GM18517 (cell line): ENCODE results near the gene RANBP1.

Source experiments
- ATAC-seq: cut with Tn5 transposase; IDR thresholded peaks from one replicate; pipeline ENCODE4 v1.9.1; 2021; ENCODE audit warnings: mild to moderate bottlenecking, moderate library complexity; ENCODE audit not compliant: unreplicated experiment

The RANBP1 gene

DNA sequence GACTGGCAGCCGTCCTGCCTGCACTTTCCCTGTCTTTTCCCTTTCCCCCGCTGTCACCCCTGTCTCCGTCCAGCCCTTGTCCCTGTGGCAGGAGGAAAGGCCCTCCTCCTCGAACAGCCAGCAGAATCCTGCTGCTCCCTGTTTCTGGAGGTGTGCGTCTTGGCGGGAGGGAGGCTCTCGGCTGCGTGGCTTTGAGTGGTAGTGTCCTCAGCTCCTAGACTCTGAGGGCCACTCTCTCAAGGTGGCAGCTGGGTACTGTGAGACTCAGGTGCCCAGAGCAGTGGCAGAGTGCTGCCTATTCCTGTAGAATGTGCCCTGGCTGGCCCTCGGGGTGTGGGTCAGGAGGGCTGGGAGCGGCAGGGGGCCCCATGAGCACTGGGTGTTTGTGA, 9.1 kb upstream of the RANBP1 start:
- no peak for ATAC-seq

DNA sequence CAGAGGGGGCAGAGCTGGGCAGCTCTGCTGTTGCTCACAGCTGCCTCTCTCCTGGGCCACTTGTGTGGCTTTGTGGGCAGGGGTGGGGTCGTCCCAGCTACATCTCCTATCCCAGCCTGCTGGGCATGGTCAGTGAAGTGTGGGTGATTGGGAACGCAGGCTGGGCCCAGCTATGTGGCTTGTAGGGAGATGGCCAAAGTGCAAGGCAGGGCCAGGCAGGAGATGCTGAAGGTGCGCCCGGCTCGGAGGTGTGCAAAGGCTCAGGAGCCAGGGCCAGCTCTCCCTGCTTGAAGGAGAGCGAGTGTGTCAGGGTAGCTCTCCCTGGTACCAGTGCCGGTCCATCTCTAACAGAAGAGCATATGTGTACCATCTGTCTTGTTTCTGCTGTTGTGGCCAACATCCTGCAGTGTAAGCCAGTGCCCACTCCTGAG, 8.4 kb upstream of the RANBP1 start:
- ATAC-seq, result no peak

DNA sequence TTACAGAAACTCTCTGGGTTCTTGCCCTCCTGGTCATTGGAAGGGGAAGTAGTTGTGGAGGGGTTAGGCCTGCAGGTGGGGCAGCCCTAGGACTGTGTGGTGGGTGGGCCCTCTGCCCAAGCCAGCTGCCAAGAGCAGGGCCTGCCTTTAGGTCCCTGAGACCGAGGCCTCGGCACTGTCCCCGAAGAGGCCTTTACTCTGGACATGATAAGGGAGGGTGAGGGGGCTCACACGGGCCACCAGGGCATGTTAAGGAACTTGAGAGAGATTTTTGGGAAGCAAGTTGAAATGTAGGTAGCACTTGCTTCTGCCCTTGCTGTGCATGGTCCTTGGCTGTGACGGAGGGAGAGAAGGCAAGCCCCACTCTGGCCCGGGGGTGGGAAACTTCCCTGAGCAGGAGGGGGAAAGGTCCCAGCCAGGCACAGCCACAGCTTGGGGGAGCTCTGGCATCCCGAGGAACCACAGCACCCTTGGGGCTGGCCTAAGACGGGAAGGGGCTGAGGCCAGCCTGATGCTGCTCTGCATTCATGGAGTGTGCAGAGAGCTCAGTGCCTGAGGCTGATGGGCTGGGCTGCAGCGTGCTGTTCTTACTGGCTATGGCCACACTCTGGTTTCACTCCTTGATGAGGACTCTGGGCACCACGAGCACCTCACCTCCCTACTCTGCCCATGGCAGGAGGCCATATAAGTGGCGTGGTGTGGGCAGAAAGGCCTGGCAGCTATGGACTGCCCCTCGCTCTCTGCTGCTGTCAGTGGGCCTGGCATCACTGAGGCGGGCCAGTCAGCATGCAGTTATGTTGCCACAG, 7.8 kb upstream of the RANBP1 start:
- ATAC-seq, result no peak

DNA sequence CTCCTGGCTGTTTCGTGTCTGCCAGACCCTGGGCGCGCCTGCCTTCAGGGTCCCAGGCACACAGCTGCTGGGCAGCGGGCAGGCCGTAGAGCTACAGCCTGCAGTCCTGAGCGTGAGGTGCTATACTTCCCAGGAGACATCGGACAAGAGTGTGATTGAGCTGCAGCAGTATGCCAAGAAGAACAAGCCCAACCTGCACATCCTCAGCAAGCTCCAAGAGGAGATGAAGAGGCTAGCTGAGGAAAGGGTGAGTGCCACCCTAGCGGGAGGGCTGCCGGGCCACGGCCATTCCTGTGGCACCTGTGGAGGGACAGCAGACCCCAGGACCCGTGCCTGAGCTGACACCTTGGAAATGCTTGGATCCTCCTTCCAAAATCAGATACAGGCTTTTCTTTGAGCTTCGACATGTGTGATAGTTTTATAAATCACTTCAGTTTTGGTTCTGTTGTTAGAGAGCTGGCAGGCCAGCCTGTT, 7.1 kb upstream of the RANBP1 start:
- no peak for ATAC-seq

DNA sequence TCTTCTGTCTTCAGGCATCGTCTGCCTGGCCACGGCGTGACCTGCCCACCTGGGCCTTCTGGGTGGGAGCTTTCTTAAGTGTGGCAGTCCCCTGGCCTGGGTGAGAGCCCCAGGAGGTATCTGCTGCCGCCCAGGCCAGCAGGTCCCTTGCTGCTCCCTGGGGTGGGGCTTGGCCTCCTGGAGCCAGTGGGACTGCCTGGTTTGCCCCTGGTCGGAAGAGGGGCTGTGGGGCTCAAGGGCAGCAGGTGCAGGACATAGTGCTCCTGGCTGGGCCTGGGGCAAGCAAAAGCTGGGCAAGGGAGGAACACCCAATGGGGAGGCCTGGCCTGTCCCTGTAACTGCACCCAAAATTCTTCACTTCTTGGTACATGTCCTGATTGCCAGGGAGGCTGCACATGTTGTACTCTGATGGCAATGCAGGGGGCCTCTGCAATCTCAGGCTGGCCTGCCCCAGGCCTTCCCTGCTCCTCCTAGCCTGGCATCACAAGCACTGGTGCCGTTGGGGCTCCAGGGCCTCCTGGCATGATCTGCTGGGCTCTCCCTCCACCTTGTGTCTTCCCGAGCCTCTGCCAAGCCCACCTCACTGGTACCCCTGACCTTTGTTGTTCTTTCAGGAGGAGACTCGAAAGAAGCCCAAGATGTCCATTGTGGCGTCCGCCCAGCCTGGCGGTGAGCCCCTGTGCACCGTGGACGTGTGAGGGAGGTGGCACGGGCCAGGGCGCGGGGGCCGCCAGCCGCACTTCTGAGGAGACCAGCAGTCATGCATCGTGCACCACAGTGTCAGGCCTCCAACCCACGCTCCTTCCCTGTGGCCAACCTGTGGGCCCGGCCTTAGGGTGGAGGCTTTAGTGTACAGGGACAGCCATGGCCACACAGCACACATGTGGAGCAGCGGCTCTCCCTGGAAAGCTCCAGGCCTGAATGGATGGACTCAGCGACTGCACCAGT, 6.2 kb upstream of the RANBP1 start:
- ATAC-seq, result no peak

DNA sequence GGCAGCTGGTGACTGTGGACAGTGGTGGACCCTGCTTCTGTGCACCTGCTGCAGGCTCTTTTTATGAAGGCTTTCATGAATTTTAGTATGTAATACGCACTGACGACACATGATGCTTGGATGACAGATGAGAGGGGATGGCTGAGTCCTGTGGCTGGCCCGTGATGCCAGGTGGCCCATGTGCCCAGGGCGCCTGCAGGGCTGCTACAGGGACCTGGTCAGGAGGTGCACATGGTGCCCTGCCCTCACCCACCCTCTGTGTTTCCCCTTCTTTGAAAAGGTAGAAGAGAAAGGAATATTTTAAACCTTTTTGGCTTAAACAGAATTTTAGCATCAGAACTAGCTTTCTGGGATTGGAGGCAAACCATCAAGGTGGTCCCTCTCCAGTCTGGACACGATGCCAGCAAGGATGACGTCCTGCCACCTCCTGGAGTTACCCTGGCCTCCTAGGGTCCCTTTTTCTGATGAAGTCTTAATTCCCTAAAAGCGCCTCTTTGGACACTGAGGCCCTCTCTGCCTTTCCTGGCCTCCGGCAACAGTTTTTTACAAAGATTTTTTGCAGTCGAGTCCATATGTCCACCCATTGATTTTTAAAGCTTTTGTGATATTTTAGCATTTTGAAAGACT, 5.4 kb upstream of the RANBP1 start:
- ATAC-seq, result no peak

DNA sequence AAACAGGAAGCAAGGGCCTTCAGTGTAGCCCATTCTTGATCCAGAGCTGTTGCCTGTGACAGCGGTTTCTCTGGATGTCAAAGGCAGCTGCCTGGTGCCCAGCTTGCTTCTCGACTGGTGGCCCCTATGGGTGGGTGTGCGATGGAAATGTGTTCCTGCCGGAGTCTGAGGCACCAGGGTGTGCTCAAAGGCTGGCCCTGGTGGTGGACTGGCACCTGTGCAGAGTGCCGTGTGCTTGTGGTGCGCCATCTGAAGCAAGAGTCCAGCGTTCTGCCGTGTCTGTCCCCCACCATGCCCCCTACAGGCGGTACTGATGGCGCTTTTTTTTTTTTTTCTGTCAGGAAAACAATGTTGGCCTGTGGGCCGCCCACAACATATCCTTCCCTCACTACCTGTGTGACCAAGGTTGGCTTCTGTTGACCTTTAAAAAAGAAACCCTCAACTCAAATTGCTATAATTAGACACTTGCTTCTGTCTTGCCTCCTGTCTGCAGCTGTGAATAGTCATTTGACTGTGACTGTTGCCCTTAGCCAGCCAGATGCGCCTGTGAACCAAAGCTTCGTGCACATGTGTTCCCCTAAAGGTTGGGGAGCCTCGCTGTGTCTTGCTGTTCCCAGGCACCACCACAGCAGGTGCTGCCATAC, 4.7 kb upstream of the RANBP1 start:
- ATAC-seq, result no peak

DNA sequence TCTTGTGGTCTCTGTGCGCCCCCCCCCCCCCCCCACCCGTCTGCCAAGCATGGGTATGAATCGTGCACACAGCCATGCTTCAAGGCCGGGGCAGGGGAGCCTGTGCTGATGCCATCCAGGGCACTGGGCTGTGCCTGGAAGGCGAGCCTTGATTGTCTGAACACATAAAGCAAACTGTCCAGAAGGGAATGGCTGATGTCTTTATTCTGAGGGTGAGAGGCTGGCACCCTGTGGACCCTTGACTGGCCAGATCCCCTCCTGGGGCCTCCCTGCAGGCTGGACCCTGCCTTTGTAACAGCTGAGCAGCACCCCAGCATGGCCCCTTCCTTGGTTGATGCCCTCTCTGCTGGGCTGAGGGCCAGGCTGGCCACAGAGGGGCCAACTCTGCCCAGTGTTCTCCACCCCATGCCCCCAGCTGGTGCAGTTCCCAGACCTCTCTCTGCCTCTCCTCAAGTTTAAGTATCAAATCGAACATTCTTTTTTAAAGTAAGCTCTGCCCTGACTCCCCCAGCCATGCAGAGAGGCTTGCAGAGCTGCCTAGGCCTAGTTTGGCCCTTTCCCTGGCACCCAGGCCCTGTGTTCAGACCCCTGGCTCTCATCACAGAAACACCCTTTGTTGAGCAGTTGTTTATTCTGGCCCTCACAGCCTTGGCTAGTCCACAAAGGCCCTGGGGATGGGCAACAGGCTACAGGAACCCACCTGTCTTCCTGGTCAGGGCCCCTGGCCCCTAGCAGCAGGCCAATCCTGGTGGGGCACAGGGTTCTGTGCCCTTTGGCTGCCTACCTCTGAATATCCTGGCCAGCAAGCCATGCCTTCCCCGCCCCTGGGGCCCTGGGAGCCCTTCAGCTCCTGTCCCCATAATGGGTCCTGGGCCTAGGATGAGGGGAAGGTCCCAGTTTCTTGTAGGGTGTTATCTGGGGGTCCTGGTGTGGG, 3.9 kb upstream of the RANBP1 start:
- ATAC-seq, result no peak

DNA sequence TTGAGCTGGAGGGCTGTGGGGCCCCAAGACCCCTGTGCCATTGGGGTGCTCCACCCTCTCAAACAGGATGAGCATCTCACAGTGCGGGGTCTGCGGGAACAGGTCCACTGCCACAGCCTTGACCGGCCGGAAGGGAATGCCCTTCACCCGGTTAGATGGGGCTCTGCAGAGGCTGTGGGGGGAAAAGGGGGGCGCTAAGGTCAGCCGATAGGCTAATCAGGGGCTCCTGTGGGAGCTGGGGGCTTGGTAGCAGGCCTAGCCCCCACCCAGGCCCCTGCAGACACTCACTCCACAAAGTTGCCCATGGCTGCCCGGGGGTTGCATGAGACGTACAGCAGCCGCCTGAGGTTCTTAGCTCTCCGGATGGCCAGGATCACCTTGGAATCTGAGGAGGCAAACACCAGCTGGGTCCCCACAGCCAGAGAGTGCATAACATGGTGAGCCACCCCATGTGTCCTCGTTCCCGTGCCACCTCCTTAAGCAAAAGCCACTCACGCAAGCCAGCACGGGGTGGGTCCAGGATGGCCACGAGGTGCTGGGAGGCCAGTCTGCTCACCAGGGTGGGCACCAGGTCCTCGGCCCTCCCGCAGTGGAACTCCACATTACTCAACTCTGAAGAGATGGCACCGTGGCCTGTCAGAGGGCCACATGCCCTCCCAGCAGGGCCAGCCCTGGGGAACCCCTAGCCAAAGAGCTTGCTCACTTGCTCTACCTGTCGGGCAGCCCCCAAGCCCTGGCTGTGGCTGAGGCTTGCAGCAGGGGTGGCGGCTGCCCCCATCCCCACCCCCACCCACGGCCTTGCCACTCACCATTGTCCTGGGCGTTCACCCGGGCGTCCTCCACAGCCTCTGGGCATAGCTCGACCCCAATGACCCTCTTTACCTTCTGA, 3.0 kb upstream of the RANBP1 start:
- no peak for ATAC-seq

DNA sequence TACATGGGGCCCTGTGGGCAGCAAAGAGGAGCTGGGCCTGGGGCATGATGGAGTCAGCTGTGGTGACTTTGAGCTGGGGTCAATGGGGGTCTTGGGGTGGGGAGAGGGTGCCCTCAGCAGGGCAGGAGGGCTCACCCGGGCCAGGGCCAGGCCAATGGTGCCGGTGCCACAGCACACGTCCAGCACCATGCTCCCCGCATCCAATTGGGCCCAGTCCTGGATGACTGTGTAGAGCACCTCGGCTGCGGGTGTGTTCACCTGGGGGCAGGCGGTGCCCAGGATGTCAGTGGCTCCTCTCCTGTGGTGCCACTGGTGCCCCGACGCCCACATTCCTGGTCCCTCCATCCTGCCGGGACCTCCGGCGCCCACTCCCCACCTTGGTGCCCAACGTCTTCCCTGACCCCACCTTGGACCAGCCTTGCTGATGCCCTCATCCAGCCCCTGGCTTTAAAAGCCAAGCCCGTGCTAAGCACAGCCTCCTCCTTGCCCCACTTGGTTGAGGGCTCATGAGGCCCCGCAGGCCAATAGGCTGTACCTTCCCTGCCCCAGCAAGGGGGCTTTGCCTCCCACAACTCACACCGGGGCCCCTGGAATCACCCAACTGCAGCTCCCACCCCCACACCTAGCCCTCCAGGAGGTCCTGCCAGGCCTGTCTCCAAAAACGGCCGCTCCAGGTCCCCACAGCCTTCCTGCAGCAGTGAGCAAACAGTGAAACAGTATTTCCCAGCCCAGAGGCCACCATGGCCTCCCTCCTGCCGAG, 2.2 kb upstream of the RANBP1 start:
- no peak for ATAC-seq

DNA sequence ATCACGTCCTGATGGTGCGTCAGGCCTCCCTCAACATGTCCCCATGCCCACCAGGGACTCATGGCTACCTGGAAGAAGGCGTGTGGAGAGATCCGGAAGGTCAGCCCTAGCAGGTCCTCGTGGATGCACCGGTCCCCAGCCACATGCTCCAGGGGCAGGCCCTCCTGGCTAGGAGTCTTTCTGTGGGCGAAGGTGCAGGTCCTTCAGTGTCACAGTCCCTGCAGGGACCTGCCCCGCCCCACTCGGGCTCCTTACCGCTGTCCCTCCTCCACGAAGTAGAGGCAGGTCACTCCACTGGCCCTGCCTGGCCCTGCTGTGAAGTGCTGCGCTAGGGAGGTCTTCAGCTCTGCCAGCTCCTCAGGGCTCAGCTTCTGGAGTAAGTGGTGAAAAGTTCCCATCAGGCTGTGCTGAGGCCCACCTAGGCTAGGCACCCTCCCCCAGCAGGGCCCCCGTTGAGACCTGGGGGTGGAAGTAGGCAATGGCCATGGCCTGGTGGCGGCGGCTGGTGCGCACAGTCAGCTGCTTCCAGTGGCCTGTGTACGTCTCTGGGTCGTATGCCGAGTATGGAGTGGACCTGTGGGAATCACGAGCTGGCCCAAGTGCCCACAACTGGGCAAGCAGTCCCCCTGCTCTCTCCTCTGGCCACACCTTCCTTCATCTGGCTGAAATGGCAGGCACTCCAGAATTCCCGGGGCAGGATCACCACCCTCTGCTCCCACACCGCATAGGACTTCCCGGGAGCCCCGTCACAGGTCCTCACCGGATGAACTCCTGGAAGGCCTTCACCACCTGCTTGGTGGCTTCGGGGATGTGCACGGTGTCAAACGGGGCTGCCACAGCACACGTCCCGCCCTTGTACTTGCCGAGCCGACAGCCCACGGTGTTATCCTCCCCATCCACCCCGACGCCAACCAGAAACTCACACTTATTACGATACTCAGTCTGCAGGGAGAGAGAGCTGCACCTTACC, 1.1 kb upstream of the RANBP1 start:
- ATAC-seq, result no peak

DNA sequence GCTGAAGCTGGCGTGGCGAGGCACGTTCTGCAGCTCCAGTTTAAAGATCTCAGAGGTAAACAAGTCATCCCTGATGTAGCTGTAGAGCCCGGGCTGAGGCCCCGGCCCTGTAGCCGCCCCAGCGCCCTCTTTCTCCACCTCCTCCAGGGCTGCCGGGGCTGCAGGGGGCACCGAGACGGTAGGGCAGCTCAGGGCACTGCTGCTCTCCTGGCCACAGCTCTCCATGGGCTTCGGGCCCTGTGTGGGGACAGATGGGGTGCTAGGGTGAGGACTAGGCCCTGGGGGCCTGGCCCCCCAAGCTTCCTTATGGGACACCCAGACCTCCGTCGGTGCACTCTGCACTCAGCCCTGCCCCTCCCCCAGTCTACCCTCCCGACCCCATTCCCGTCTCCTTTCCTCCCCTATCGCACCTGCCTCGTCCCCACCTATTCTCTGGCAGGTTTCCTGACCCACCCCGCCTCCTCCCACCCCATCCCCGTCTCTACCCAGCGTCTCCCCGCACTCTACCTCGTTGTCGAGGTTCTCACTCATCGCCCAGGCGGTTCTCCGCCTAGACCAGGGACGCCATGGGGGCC, 559 bp downstream of the RANBP1 start:
- no peak for ATAC-seq

DNA sequence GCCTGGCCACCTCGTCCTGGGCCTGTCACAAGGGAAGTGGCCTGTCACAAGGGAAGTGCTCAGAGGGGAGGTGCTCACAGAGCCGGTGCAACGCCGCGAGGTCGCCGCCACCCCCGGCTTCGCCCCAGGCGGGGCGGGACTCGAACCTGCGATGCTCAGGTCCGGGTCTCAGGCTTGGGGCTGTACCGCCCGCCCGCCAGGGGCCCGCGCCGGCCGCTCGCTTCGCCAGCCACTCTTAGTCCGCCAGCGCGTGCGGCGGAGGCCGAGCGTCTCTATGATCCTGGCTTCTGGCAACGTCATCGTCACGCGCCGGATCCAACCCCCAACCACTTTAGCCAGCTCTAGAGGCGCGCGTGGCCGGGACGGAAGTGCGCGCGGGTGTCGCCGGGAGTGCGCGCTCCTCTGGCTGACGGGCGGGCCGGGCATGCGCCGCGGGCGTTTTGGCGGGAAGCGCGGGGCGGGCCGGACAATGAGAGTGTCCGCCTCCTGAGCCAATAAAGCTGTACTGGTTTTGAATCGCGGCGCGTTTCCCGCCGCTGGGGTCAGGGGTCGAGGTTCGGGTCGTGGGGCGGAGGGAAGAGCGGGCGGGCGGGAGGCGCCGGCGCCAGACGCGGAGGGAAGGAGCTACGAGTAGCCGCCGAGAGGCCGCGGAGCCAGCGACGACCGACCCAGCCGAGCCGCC, 1.2 kb downstream of the RANBP1 start, which contains the start of gene TRMT2A:
Gene TRMT2A (minus strand): TSS at position 276 of the 682 bp plus-strand sequence. CDS start 320 bp downstream, outside the sequence.
- peak; percentile 79 for ATAC-seq

DNA sequence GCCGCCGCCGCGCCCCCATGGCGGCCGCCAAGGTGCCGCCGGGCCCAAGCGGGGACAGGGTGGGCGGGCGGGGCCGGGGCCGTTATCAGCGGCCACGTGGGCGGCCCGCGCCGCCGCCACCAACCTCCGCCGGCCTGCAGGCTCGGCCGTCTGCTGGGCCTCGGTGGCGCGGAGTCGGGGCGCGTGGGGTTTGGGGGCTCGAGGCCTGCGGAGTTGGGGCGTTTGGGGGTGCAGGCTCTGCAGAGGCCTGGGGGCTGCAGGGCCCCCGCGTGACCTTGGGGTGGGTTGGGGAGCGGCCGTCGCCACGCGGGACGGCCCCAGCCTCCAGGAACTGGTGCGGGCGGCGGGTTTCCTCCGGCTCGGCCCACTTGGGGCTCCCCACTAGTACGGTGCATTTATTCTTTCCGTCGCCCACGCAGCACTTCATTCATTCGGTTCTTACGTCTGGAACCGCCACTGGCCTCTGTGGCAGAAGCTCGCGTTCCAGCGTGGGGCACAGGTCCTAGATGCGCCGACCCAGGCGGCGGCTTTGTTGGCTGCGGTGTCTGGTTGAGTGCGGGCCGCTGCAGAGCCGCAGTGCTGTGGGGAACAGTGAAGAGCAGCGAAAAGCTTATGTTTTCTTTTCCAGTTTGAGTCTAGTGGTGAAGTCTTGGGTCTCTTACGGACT, 1.9 kb downstream of the RANBP1 start:
- peak; percentile 15 for ATAC-seq

DNA sequence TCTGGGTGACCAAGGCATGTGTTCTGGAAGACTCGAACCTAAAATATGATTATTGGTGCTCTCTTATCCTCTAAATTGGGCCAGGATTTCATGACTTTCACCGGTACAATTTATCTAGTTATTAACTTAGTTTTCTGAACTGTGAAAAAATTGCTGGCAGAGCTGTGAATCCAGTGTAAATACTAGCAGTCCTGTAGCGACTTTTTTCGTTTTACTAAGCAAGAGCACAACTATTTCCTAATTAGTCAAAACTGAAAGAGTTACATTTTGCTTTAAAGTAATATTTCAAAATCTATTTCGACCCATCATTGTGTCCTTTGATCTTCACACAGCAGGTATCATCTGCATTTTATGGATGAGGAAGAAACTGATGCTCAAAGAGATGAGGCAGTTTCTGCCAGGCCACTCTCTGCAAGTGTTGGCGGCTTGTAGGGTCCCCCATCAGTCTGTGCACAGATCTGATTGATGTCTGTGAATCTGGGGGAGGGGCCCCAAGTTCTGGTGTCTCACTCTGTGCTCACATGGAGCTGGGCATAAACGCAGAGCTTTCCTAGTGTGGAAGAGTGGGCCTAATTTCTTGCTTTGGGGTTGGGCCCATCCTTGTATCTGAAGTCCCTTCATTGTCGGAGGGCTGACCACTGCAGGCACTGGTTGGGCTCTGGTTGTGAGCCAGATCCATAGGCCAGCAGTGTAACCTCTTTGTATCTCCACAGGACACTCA, 2.6 kb downstream of the RANBP1 start:
- ATAC-seq, result no peak
